GM18520 (cell line): ENCODE data around the gene PLEKHG3.

Source experiments
- ATAC-seq: cut with Tn5 transposase; IDR thresholded peaks from one replicate; pipeline ENCODE4 v1.9.1; 2021; ENCODE audit not compliant: unreplicated experiment

The PLEKHG3 gene

DNA sequence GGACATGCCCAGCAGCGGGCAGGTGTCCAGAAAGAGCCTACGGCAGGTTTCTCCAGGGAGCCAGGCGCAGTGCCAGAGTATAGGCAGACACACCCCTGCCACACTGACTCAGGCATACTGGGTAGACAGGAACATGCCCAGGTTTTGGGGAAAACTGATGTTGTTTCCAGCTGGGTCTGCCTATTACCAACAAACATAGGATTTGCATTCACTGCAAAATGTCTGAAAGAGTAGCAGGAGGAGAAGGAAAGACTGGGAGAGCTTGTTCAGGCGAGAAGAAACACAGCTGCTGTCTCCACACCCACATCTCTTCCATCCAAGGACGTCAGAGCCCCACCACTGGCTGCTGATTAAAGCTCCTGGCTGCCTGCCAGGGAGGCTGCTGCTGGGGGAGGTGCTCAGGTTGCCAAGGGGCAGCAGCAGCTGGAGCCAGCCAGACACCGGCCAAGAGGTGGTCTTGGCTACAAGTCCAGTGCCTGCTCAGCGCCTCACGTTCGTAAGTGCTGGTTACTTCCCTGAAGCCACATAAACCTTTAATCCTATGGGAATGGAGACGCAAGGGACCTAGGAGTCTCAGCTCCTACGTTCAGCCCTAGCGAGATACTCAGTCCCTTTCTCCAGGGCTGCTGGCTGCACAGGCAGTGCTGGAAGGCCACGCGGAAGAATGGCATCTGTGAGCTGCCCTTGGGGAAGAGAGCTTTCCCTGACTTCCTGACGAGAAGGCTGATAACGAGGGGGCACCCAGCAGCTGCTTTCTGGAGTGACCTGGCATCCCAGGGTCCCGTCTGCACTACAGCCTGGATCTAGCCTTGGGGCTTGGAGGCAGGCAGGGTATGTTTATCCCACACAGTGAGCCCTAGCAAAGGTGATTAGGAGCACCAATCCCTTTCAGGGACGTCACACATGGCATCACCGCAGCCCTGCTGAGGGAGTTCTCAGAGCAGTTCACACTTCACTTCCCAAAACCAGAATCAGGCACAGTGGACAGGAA is 58.1 kb downstream of the PLEKHG3 start:
- ATAC-seq, result no peak

DNA sequence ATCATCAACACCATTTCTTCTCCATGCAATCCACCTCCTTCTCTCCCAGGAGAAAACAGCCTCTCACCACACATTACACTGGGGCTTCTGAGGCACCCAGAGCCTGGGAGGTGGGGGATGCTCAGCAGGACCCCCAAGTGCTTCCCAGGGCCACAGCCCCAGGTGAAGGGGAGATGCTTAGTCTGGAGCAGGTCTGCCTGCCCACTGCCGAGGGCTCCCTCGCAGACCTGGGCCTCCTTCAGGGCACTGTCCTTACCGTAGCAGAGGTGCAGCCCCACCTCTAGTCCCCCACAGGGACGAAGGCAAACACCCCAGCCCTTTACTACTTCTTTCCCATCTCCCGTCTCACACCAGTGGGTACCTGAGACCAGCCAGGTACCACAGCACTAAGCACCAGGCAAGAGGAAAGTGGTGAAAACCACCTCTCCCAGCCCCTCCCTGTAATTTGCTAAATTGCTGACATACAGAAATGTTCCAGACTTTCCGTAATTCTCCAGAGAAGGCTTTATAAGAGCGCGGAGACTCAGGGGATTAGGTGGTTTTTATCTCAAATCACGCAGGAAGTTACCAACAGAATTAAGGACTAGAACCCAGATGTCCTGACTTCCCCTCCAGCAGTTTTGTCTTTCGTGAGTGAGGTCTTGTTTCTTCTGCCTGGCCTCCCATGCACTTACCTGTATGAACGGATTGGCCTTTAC is 59.0 kb downstream of the PLEKHG3 start:
- ATAC-seq, result no peak

DNA sequence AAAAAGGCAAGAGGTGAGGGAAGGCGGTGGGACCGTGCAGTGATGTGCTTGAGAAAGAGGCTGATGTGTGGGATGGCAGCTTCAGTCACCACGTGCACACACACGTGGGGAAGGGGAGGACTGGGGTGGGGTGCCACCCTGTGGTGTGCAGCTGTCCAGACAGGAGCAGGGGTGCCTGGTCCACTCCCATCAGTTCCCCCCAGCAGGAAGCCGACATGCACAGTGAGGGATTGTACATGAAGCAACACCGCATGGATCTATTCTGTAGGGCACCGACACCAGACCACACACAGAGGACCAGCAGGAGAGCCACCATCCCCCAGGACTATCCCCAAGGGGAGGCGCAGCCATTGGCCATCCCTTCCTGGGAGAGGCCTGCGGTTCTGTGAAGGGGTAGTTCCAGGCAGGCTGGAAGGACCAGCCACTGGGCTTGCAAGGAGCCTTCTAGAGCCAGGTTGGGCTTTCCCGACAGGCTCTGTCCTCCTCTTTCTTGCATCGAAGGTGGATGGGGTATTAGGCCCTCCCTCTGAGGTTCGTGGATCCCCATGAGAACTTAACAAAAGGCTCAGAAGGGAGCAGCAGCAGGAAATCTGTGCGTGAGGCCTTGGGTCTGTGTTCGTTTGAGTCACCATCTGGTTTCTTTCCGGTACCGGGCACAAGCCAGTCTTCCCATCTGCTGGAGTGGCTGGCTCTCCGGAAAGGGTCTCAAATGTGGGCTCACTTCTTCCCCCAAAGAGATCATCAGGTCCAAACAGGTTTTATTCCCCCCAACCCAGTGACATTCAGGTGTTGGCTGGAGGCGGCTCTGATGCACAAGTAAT is 59.8 kb downstream of the PLEKHG3 start:
- no peak for ATAC-seq

DNA sequence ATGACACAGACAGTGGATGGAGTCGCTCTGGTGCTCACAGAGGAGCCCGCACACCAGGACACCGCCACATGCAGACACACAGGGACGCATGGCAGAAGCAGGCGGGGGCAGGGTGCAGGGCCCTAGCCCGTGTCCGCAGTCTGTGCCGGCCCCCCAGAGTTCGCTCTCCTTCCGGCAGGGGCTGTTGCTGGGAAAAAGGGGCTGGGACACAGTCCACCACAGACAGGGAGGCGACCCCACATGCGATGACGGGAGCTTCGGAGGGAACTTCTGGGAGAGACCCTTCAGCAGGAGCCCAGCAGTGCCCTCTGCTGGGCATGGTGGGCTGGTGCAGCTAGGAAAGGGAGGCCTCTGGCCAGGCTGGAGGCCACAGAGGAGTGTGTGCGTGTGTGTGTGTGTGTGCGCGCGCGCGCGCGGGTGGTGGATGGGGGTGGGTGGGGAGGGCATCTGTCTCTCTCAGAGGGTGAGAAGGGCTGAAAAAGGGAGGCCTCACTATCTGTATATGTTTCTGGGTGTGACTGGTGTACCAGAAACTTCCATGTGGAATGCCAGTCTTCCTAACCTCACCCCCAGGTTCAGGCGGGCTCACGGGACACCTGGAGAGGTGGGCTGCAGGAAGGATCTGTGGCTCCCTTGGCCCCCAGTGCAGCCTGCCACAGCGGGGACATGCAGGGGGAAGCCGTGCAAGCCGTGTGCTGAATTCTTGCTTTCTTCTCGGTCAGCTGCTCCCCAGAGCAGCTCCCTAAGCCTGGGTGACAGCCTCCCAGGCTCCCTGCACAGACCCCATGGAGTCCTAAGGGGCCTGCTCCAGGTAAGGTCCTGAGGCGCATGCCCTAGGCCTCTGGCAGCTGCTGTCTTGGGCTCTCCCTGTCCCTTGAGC is 60.7 kb downstream of the PLEKHG3 start:
- peak; percentile 57 for ATAC-seq

- ATAC-seq, result no peak
Observed at GRCh38 chr14:64765740-64766302, 61.6 kb downstream of the PLEKHG3 start.

- ATAC-seq, result no peak
Observed at GRCh38 chr14:64766430-64767151, 62.4 kb downstream of the PLEKHG3 start.

- no peak for ATAC-seq
Observed at GRCh38 chr14:64767215-64767964, 63.2 kb downstream of the PLEKHG3 start.

- no peak for ATAC-seq
Observed at GRCh38 chr14:64768401-64769095, 64.3 kb downstream of the PLEKHG3 start.

GRCh38 chr14:64769096-64770020 is 65.1 kb downstream of the PLEKHG3 start:
- ATAC-seq, result no peak

- ATAC-seq, result no peak
Observed at GRCh38 chr14:64770751-64771150, 66.5 kb downstream of the PLEKHG3 start.

- ATAC-seq, result no peak
Observed at GRCh38 chr14:64771161-64771560, 66.9 kb downstream of the PLEKHG3 start.

DNA sequence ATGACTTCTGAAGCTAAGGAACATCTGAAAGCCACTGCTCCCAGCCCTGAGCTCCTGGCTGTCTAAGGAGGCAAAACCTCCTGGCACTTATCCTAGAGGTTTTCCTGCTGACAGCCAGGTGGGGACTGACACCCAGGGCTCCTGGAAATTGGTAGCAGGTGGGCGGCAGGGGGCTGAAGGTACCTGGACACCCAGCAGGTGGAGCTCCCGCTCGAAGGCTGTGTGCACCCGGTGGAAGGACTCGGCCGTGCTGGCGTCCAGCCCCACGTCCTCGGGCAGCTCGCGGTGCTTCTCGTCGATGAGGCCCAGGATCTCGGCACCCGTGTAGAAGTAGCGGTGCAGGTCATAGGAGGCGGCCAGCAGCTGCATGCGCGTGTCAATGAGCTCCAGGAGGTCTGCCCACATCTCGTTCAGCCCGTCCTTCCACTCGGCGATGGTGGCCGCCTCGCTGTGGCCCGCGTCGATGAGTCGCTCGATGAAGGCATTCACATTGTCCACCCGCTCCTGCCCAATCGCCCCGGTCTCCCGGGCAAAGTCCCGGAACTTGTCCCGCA is 68.2 kb downstream of the PLEKHG3 start:
- ATAC-seq, result no peak

GRCh38 chr14:64773046-64773445 is 68.8 kb downstream of the PLEKHG3 start:
- ATAC-seq, result no peak

DNA sequence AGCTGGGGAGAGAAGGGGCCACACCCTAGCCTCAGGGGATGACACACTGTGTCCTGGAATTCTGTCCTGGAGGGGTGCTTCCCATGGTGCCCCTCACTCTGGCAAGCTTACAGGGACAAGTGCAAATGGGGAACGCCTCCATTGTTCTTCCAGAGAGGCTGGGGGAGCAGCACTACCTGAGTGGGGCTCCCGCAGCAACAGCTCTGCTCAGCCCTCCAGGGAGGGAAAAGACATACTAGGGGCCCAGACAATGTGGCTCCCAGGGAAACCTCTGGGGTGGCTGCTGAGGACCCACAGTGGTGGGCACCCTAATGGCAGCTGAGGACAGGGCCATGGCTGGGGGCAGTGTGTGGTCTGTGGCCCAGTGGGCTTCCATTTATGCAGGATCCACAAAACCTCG is 69.4 kb downstream of the PLEKHG3 start:
- ATAC-seq, result no peak

GRCh38 chr14:64774272-64774671 is 70.0 kb downstream of the PLEKHG3 start:
- ATAC-seq, result no peak

DNA sequence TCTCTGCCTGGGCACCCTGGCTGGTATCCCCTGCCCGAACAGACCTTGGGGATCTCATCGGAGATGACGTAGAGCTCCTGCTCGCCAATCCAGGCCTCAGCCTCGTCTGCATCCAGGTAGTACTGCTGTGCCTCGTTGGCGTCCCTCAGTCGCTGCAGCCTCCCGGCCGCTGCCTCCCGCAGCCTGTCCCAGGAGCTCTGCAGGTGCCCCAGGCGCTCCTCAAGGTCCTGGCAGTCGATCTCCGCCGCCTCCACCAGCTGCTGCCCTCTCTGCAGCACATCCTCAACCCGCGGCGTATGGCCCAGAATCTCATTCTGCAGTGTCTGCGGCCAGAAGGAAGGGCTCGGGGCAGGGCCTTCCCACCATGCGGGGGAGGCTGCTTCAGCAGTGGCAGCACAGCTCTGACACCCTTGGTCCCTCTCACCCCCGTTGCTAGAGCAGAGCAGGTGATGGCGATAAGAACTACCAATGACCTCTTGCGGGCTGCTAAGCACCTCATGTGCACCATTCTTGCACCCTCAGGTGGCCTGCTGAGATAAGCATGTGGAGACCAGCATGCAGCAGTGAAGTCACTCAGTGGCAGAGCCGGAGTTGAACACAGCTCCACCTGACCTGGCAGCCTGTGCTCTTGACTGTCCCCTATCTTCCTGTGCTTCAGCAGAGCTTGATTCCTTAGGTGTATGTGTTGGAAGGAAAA is 71.0 kb downstream of the PLEKHG3 start:
- no peak for ATAC-seq
